H9 (cell line): ENCODE measurements around the gene TTC23. TPM values are rescaled to one million over a fixed set of nuclear protein-coding genes. Genes with fewer than 3 reads are reported as not detected.

Experiments
- DNase-seq: peaks from one replicate; pipeline ENCODE4 v3.0.0-alpha.2; 2017
- H2AFZ ChIP-seq: one replicate; pipeline ENCODE4 v1.6.1; 2013; ENCODE audit warnings: mild to moderate bottlenecking, low read length, control low read depth, moderate library complexity
- H2AK5ac ChIP-seq: 2 replicates; pipeline ENCODE4 v1.6.1; 2013; ENCODE audit warnings: low read length, control low read depth, mixed read lengths; ENCODE audit not compliant: insufficient read length
- H2BK120ac ChIP-seq: one replicate; pipeline ENCODE4 v1.6.1; 2013; ENCODE audit warnings: low read depth, mild to moderate bottlenecking, low read length, control low read depth, inconsistent platforms; ENCODE audit not compliant: poor library complexity, severe bottlenecking
- H2BK12ac ChIP-seq: 2 replicates; pipeline ENCODE4 v1.6.1; 2013; ENCODE audit warnings: low read length, control low read depth, mixed read lengths, low read depth; ENCODE audit not compliant: insufficient read length
- H2BK15ac ChIP-seq: 2 replicates; pipeline ENCODE4 v1.6.1; 2013; ENCODE audit warnings: low read depth, low read length, control low read depth
- H2BK20ac ChIP-seq: one replicate; pipeline ENCODE4 v1.6.1; 2013; ENCODE audit warnings: low read depth, mild to moderate bottlenecking, low read length, control low read depth, inconsistent platforms; ENCODE audit not compliant: poor library complexity, severe bottlenecking
- H2BK5ac ChIP-seq: 2 replicates; pipeline ENCODE4 v1.6.1; 2013; ENCODE audit warnings: low read length, control low read depth, mixed read lengths; ENCODE audit not compliant: insufficient read length
- H3K14ac ChIP-seq: 2 replicates; pipeline ENCODE4 v1.6.1; 2013; ENCODE audit warnings: low read length, control low read depth; ENCODE audit not compliant: insufficient read depth
- H3K18ac ChIP-seq: 2 replicates; pipeline ENCODE4 v1.6.1; 2013; ENCODE audit warnings: low read depth, mild to moderate bottlenecking, mixed read lengths, low read length, control low read depth; ENCODE audit not compliant: insufficient read length
- H3K23ac ChIP-seq: 2 replicates; pipeline ENCODE4 v1.6.1; 2013; ENCODE audit warnings: low read length, control low read depth, mixed read lengths, low read depth; ENCODE audit not compliant: insufficient read length
- H3K23me2 ChIP-seq: 2 replicates; pipeline ENCODE4 v1.6.1; 2013; ENCODE audit warnings: low read depth, mild to moderate bottlenecking, mixed read lengths, low read length, control low read depth; ENCODE audit not compliant: insufficient read length, poor library complexity, severe bottlenecking
- H3K27ac ChIP-seq: 2 replicates; pipeline ENCODE4 v1.5.1; 2013; ENCODE audit warnings: low read length, control low read depth, mixed read lengths, low read depth; ENCODE audit not compliant: insufficient read length
- H3K27me3 ChIP-seq: 2 replicates; pipeline ENCODE4 v1.6.1; 2013; ENCODE audit warnings: low read length, control low read depth, inconsistent platforms; ENCODE audit not compliant: insufficient read depth
- H3K4ac ChIP-seq: 2 replicates; pipeline ENCODE4 v1.6.1; 2013; ENCODE audit warnings: low read depth, mild to moderate bottlenecking, control low read depth, inconsistent platforms, low read length, moderate library complexity
- H3K4me1 ChIP-seq: 2 replicates; pipeline ENCODE4 v1.6.1; 2013; ENCODE audit warnings: low read length, control low read depth, inconsistent platforms; ENCODE audit not compliant: insufficient read depth
- H3K4me2 ChIP-seq: 2 replicates; pipeline ENCODE4 v1.6.1; 2013; ENCODE audit warnings: low read length, control low read depth, mixed read lengths; ENCODE audit not compliant: insufficient read length, insufficient read depth
- H3K56ac ChIP-seq: 2 replicates; pipeline ENCODE4 v1.6.1; 2013; ENCODE audit warnings: low read depth, mild to moderate bottlenecking, mixed read lengths, low read length, control low read depth; ENCODE audit not compliant: insufficient read length
- H3K79me1 ChIP-seq: 2 replicates; pipeline ENCODE4 v1.6.1; 2013; ENCODE audit warnings: low read depth, mild to moderate bottlenecking, moderate library complexity, low read length, control low read depth, inconsistent platforms; ENCODE audit not compliant: insufficient read depth, poor library complexity, severe bottlenecking
- H3K79me2 ChIP-seq: 2 replicates; pipeline ENCODE4 v1.6.1; 2013; ENCODE audit warnings: low read length, control low read depth, inconsistent platforms; ENCODE audit not compliant: insufficient read depth
- H3K9ac ChIP-seq: 2 replicates; pipeline ENCODE4 v1.6.1; 2013; ENCODE audit warnings: low read length, control low read depth, mixed read lengths; ENCODE audit not compliant: insufficient read length; ENCODE audit errors: extremely low read depth
- H3K9me3 ChIP-seq: one replicate; pipeline ENCODE4 v1.6.1; 2013; ENCODE audit warnings: low read depth, low read length, inconsistent platforms; ENCODE audit not compliant: control insufficient read depth
- H3T11ph ChIP-seq: one replicate; pipeline ENCODE4 v1.6.1; 2013; ENCODE audit warnings: mild to moderate bottlenecking, low read length, control low read depth, inconsistent platforms
- H4K20me1 ChIP-seq: one replicate; pipeline ENCODE4 v1.6.1; 2013; ENCODE audit not compliant: control insufficient read depth, insufficient read length, insufficient read depth
- H4K5ac ChIP-seq: 2 replicates; pipeline ENCODE4 v1.6.1; 2013; ENCODE audit warnings: low read depth, mild to moderate bottlenecking, mixed read lengths, low read length, control low read depth; ENCODE audit not compliant: insufficient read length
- H4K8ac ChIP-seq: replicated peaks from 2 replicates; pipeline ENCODE4 v1.6.1; 2013; ENCODE audit warnings: low read length, control low read depth, mixed read lengths, low read depth; ENCODE audit not compliant: insufficient read length
- H4K91ac ChIP-seq: 2 replicates; pipeline ENCODE4 v1.6.1; 2013; ENCODE audit warnings: low read depth, mild to moderate bottlenecking, moderate library complexity, mixed read lengths, low read length, control low read depth; ENCODE audit not compliant: insufficient read length
- H3K27ac Mint-ChIP-seq, 3 experiments: 2 replicates in 2 of 3; 3 replicates in 1 of 3; pipeline ENCODE4 v1.8.0; 2020 to 2021; ENCODE audit warnings: mixed read lengths in 3 of 3, mild to moderate bottlenecking in 1 of 3, moderate library complexity in 1 of 3
- H3K27me3 Mint-ChIP-seq: 2 replicates; pipeline ENCODE4 v1.8.0; 2021; ENCODE audit warnings: low read depth, mild to moderate bottlenecking, moderate library complexity, mixed read lengths
- H3K36me3 Mint-ChIP-seq, 3 experiments: 2 replicates in 2 of 3; 3 replicates in 1 of 3; pipeline ENCODE4 v1.8.0; 2020 to 2021; ENCODE audit warnings: low read depth in 3 of 3, mixed read lengths in 3 of 3; ENCODE audit not compliant: insufficient read depth in 1 of 3
- H3K4me1 Mint-ChIP-seq, 2 experiments: 2 replicates each; pipeline ENCODE4 v1.8.0; 2020; ENCODE audit warnings: mixed read lengths in 2 of 2
- H3K4me3 Mint-ChIP-seq, 2 experiments: 2 replicates in 1 of 2; 3 replicates in 1 of 2; pipeline ENCODE4 v1.8.0; 2020 to 2021; ENCODE audit warnings: mild to moderate bottlenecking in 2 of 2, mixed read lengths in 2 of 2, moderate library complexity in 1 of 2
- H3K9me3 Mint-ChIP-seq, 2 experiments: 2 replicates in 1 of 2; 3 replicates in 1 of 2; pipeline ENCODE4 v1.8.0; 2020; ENCODE audit warnings: mild to moderate bottlenecking in 2 of 2, mixed read lengths in 2 of 2, moderate library complexity in 1 of 2
- CTCF ChIP-seq: fragments of 200-600 bp; sonication (generic); conservative IDR thresholded peaks from 3 replicates; pipeline ENCODE4 v1.8.0; 2021; ENCODE audit warnings: antibody characterized with exemption, mild to moderate bottlenecking
- WGBS: extraction: QIAGEN DNeasy Blood & Tissue Kit; methylation state at CpG from one replicate; pipeline ENCODE4 v1.1.7; 2013; ENCODE audit warnings: missing lambda C conversion rate, low lambda C conversion rate, mixed read lengths; ENCODE audit not compliant: insufficient read length; ENCODE audit errors: extremely low coverage; 5-methylcytosine and 5-hydroxymethylcytosine counted together
- total RNA-seq: library from RNA; stranded (reverse); gene quantifications from 2 replicates; pipeline ENCODE4 v1.2.1, GENCODE V29; 2021

Gene TTC23
- total RNA-seq, 1 experiment from 2014 or later, result 14.3 TPM

- H3K4me3 Mint-ChIP-seq, result 0 out of 5 replicates have a peak overlapping the region, but pooled peaks of 1 of the 2 experiments have one; percentile 12
- no peak overlapping the region for H3K4me2 ChIP-seq
- no peak overlapping the region for H3K23ac ChIP-seq
- H3K27me3 Mint-ChIP-seq, result no peaks in the 10 kb centered on the region
- no peak overlapping the region for H3K27ac ChIP-seq
- no peak overlapping the region for H4K91ac ChIP-seq
- H3K27me3 ChIP-seq, result no peaks in the 10 kb centered on the region
- H3K79me2 ChIP-seq, result no peaks in the 10 kb centered on the region
- no peak overlapping the region for H2BK20ac ChIP-seq
- H3K56ac ChIP-seq, result no peak overlapping the region
- H2BK12ac ChIP-seq, result no peak overlapping the region
- H3K36me3 Mint-ChIP-seq, result peaks cover 8 to 15% (median 13%) of the 10 kb centered on the region in 3 experiments
- H4K20me1 ChIP-seq, result no peaks in the 10 kb centered on the region
- peak overlapping the region; percentile 41 to 95 (median 55); a peak in 6 of 7 replicates for H3K27ac Mint-ChIP-seq
- H3T11ph ChIP-seq, result no peak overlapping the region
- H3K4me1 Mint-ChIP-seq, result peaks cover 46 to 63% of the 10 kb centered on the region in 2 experiments
- H3K4ac ChIP-seq, result no peak overlapping the region
- no peaks in the 10 kb centered on the region for H3K79me1 ChIP-seq
- DNase-seq, result peak; percentile 22
- H3K18ac ChIP-seq, result no peak overlapping the region
- WGBS, result no CpG with 5 or more reads among the region's 4 CpGs
- H3K9me3 Mint-ChIP-seq, result no peaks in the 10 kb centered on the region
- H2BK15ac ChIP-seq, result no peak overlapping the region
- H3K23me2 ChIP-seq, result no peaks in the 10 kb centered on the region
- no peak overlapping the region for H2AK5ac ChIP-seq
- no peaks in the 10 kb centered on the region for H3K9me3 ChIP-seq
- H2AFZ ChIP-seq, result no peak overlapping the region
- no peak overlapping the region for H2BK5ac ChIP-seq
- no peak overlapping the region for H3K9ac ChIP-seq
- peaks cover 8% of the 10 kb centered on the region for H3K4me1 ChIP-seq
- no peak overlapping the region for H2BK120ac ChIP-seq
- H4K5ac ChIP-seq, result no peak overlapping the region
- no peak for TF ChIP-seq CTCF
- H3K14ac ChIP-seq, result peak overlapping the region; percentile 34; the same call in 1 of the 2 replicates
- no peak overlapping the region for H4K8ac ChIP-seq
These were observed 107.4 kb downstream of the TTC23 start for GRCh38 chr15:99141943-99142342.
